ENCODE results near the gene FAM3D. TPM values are rescaled to one million over a fixed set of nuclear protein-coding genes. Genes with fewer than 3 reads are reported as not detected.

Gene FAM3D
- total and polyA plus RNA-seq, 2 of the 8 experiments (the other 6 are each of a cell fraction or from before 2014, with no cell fraction given), result not detected

DNA sequence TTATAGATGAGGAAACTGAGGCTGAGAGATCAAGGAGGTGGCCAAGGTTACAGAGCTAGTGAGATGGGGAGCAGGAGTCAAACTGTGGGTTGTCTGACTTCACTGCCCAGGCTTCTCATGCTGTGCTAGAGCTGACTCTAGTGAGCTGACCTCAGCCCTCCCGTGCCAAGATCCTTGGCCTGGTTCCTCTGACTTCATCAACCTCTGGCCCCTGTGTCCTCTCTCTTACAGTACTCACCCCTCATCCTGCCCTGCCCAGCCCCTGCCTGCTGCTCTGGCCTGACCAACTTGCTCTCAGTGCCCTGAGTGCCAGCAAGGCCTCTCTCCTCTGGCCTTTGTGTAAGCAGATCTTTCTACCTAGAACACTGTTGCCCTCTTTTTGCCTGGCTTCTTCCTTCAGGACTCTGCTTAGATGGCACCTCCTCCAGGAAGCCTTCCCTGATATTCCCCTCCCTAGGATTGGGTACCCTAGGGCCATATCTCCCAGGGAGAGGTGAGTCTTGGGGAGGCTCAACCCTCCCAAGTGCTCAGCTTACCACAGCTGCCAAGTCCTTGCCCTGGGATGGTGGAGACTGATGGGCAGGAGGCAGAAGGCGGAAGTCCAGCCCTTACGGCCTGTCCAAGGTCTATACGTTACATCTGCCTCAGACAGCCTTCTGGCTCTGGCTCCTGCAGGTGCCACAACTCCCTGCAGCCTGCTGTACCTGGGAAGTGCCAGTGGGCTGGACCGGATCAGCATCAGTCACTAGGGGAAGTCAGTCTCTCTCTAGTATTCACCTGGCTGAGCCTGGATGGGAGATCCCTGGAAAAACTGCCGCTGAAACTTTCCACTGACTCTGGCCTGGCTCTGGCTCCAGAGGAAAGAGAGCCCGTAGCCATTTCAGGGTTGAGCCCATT lies 53.1 kb downstream of the FAM3D start:
- Histone ChIP-seq H4K20me1 (replicated peaks in 1 of 2; ENCODE audit: control insufficient read depth in 1 of 2, insufficient read depth in 2 of 2, low read length in 2 of 2) (no peaks in the 10 kb centered on the region), H3K27ac (ENCODE audit: low read depth, low read length) (no peak overlapping the region), H2BK5ac (ENCODE audit: low read depth, low read length) (0 out of 2 replicates have a peak overlapping the region, but pooled peaks have one; percentile 35), H3K4me1 (replicated peaks in 1 of 4; ENCODE audit: control insufficient read depth in 3 of 4, insufficient read depth in 4 of 4, low read length in 3 of 4) (peaks cover 0 to 4% (median 0%) of the 10 kb centered on the region in 4 experiments; a peak in 1 of 7 replicates), H4K8ac (ENCODE audit: extremely low read depth, insufficient read depth, low read length) (no peak overlapping the region; the same call in 1 of the 2 replicates), H3K56ac (replicated peaks; ENCODE audit: insufficient read length, low read depth, low read length) (no peak overlapping the region), H4K5ac (ENCODE audit: insufficient read length, low read depth, low read length) (no peak overlapping the region), H3K4me3 (ENCODE audit: extremely low read depth in 1 of 4, insufficient read depth in 2 of 4, low read depth in 3 of 4, low read length in 4 of 4) (no peak overlapping the region), H3K23me2 (ENCODE audit: low read depth, low read length) (peaks cover 3% of the 10 kb centered on the region; the same call in 1 of the 2 replicates), H2BK12ac (ENCODE audit: low read depth, low read length) (0 out of 2 replicates have a peak overlapping the region, but pooled peaks have one; percentile 27), H4K91ac (replicated peaks; ENCODE audit: insufficient read length, low read length) (no peak overlapping the region), H3K27me3 (replicated peaks in 1 of 4; ENCODE audit: control insufficient read depth in 3 of 4, extremely low read depth in 1 of 4, insufficient read depth in 3 of 4, low read length in 3 of 4) (no peaks in the 10 kb centered on the region), H2AK5ac (ENCODE audit: low read depth, low read length) (no peak overlapping the region; the same call in 1 of the 2 replicates), H3K4ac (replicated peaks; ENCODE audit: insufficient read length, low read depth, low read length) (no peak overlapping the region), H3K18ac (ENCODE audit: extremely low read depth, low read length) (no peak overlapping the region; the same call in 1 of the 2 replicates), H3K23ac (ENCODE audit: insufficient read length) (no peak overlapping the region), H3K9ac (replicated peaks in 1 of 4; ENCODE audit: extremely low read depth in 1 of 4, low read depth in 3 of 4, low read length in 3 of 4) (no peak overlapping the region), H2AFZ (ENCODE audit: low read length) (no peak overlapping the region), H2BK20ac (ENCODE audit: low read length) (no peak overlapping the region), H2BK120ac (replicated peaks; ENCODE audit: low read depth, low read length) (no peak overlapping the region), H3K14ac (ENCODE audit: insufficient read length) (no peak overlapping the region), H3K79me1 (ENCODE audit: low read depth, low read length) (no peaks in the 10 kb centered on the region; the same call in 1 of the 2 replicates), H3K79me2 (ENCODE audit: control insufficient read depth in 1 of 2, insufficient read depth in 2 of 2, low read length in 2 of 2) (no peaks in the 10 kb centered on the region), H2BK15ac (ENCODE audit: low read length) (peak overlapping the region; percentile 53), H3K4me2 (ENCODE audit: insufficient read depth in 1 of 2, low read depth in 2 of 2, low read length in 2 of 2) (no peak overlapping the region), H3K36me3 (ENCODE audit: control insufficient read depth in 2 of 4, insufficient read depth in 4 of 4, low read length in 3 of 4) (no peaks in the 10 kb centered on the region), H3K9me3 (ENCODE audit: insufficient read depth in 2 of 2, low read depth in 1 of 2, low read length in 1 of 2) (no peaks in the 10 kb centered on the region)
- DNase-seq (ENCODE audit: low read depth in 1 of 2, low spot score in 2 of 2), result no peak
- ChIA-PET CTCF (ENCODE audit: partially characterized antibody) (interaction anchor here (0.6 to 1.7 kb wide), 10 partner anchors 8 to 307 kb away, joined by 3 to 5 read pairs (median 4); partner anchors contain the start of genes HTD2 and RPP14), POLR2A (ENCODE audit: partially characterized antibody) (no interaction called here)
- no peak for FAIRE-seq
- WGBS, 2 experiments (ENCODE audit: extremely low coverage in 1 of 2, insufficient coverage in 1 of 2, insufficient read length in 1 of 2, insufficient replicate concordance in 2 of 2, low coverage in 1 of 2, low lambda C conversion rate in 2 of 2, missing lambda C conversion rate in 1 of 2), result 82% methylated on average over 7 of the region's 7 CpGs; no CpG with 5 or more reads in 1 of the 2 experiments
- no peak for TF ChIP-seq MAX (IDR thresholded peaks at IDR 0.05)
- TF ChIP-seq GABPA (IDR thresholded peaks at IDR 0.05; ENCODE audit: borderline replicate concordance, insufficient read depth, low read length), result no peak
- no peak for TF ChIP-seq YY1 (IDR thresholded peaks at IDR 0.05; ENCODE audit: low read depth, low read length)
- TF ChIP-seq RFX5 (IDR thresholded peaks at IDR 0.05; ENCODE audit: borderline replicate concordance, low read depth, low read length), result no peak
- no peak for TF ChIP-seq SIN3A (conservative IDR thresholded peaks at IDR 0.05 in 1 of 2, IDR thresholded peaks at IDR 0.05 in 1 of 2; ENCODE audit: low read depth in 1 of 2, low read length in 2 of 2)
- no peak for TF ChIP-seq SIX5 (IDR thresholded peaks at IDR 0.05; ENCODE audit: low read depth, low read length)
- TF ChIP-seq GTF2F1 (IDR thresholded peaks at IDR 0.05; ENCODE audit: borderline replicate concordance, low read depth, low read length), result no peak
- no peak for TF ChIP-seq KDM4A (IDR thresholded peaks at IDR 0.05; ENCODE audit: low read depth, low read length, severe bottlenecking)
- no peak for TF ChIP-seq HDAC6 (IDR thresholded peaks at IDR 0.05; ENCODE audit: low read depth, low read length)
- no peak for TF ChIP-seq KDM5A (IDR thresholded peaks at IDR 0.05; ENCODE audit: low read length)
- no peak for TF ChIP-seq PHF8 (conservative IDR thresholded peaks at IDR 0.05; ENCODE audit: low read depth, low read length)
